ENCODE measurements around the gene PCNX2.

The PCNX2 gene

DNA sequence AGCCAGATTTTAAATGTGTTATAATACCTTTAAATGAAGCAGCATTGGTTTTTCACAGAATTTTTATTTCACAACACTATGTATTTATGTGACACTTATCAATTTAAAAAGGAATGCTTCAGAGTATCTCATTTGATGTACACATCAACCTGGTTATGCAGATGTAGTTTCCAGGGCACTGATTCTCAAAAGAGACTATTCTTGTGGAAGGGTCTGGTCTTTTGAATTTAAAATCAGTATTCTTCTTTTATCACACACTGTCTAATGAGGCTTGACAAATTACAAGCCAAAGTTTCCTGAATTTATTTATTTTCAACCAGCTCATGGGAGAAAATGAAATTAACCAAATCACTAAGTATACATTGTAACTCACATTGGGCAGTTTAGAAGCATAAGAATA, 257.7 kb downstream of the PCNX2 start:
- Histone ChIP-seq H3K9ac (ENCODE audit: low read length) (no peak overlapping the region), H3K36me3 (ENCODE audit: insufficient read depth, low read length) (no peaks in the 10 kb centered on the region), H3K27ac (ENCODE audit: low read depth, low read length) (no peak overlapping the region), H3K27me3 (ENCODE audit: control insufficient read depth in 1 of 2, insufficient read depth in 2 of 2, low read length in 2 of 2) (no peaks in the 10 kb centered on the region), H3K9me3 (ENCODE audit: low read length) (no peaks in the 10 kb centered on the region), H3K4me3 (ENCODE audit: low read depth in 1 of 2, low read length in 2 of 2) (no peak overlapping the region), H3K4me1 (ENCODE audit: insufficient read depth, low read length) (no peaks in the 10 kb centered on the region)

DNA sequence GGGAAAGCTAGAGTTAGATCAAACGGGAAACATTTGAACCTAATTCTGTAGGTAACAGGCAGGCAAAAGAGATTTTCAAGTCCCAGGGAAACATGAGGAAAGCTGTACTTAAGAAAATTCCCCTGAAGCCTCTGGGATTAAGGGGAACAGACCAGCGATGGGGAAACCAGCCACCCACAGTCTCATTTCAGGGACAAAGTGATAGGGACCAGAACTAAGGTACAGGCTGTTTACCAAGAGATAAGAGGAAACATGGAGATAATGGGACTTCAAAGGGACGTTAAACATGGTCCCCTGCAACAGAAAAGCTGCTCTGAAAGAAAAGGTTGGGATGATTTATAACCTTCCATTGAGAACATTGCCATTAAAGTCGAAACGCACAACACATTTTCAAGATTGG, 260.7 kb downstream of the PCNX2 start:
- H3K4me3 ChIP-seq (ENCODE audit: low read depth in 1 of 2, low read length in 2 of 2), result no peak overlapping the region
- no peak overlapping the region for H3K27ac ChIP-seq (ENCODE audit: low read depth, low read length)
- H3K9me3 ChIP-seq (ENCODE audit: low read length), result no peaks in the 10 kb centered on the region

DNA sequence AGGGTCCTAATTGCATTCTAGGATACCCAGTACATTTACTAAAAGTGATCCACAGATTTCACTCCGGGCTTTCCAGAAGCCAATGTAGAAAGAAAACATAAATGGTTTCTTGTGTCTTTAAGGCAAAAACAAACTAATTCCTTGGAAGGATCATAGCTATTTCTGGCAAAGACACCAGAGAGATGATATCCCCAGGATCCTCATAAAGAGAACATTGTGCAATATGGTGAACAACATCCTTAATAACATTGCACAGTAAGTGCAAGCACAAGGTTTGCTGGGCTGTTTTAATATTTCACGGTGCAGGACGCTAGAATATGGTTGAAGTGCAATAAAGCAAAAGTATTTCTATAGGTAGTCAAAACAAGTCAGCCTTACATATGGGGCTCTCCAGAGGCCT, 262.2 kb downstream of the PCNX2 start:
- Histone ChIP-seq H3K9ac (ENCODE audit: low read length) (no peak overlapping the region), H3K27ac (ENCODE audit: low read depth, low read length) (no peak overlapping the region), H3K36me3 (ENCODE audit: insufficient read depth, low read length) (no peaks in the 10 kb centered on the region), H3K4me1 (ENCODE audit: insufficient read depth, low read length) (no peaks in the 10 kb centered on the region), H3K4me3 (ENCODE audit: low read depth in 1 of 2, low read length in 2 of 2) (no peak overlapping the region), H3K9me3 (ENCODE audit: low read length) (no peaks in the 10 kb centered on the region), H3K27me3 (ENCODE audit: control insufficient read depth in 1 of 2, insufficient read depth in 2 of 2, low read length in 2 of 2) (no peaks in the 10 kb centered on the region)

More for the DNA sequence above, 260.7 kb downstream of the PCNX2 start:
- no peak overlapping the region for H3K9ac ChIP-seq (ENCODE audit: low read length)
- no peaks in the 10 kb centered on the region for H3K36me3 ChIP-seq (ENCODE audit: insufficient read depth, low read length)
- H3K27me3 ChIP-seq (ENCODE audit: control insufficient read depth in 1 of 2, insufficient read depth in 2 of 2, low read length in 2 of 2), result no peaks in the 10 kb centered on the region
- H3K4me1 ChIP-seq (ENCODE audit: insufficient read depth, low read length), result no peaks in the 10 kb centered on the region

DNA sequence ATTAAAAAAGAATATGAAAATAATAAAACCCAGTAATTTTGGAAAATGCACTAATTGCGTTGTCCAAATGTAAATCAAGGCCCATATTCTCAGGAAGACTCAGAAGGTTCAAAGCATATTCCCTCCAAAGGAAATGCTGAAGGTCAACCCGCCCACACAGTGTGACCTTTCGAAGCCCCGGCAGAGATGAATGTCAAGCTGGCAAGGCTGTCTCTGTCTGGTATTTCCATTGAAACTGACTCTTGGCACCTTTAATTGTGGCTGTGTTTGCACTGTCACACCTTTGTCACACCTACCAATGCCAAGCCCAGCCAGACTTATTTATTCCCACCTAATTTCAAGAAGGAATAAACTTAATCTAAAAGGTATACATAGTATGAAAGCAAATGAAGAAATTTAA, 262.6 kb downstream of the PCNX2 start:
- no peak overlapping the region for H3K9ac ChIP-seq (ENCODE audit: low read length)
- no peaks in the 10 kb centered on the region for H3K4me1 ChIP-seq (ENCODE audit: insufficient read depth, low read length)
- no peak overlapping the region for H3K4me3 ChIP-seq (ENCODE audit: low read depth in 1 of 2, low read length in 2 of 2)
- no peak overlapping the region for H3K27ac ChIP-seq (ENCODE audit: low read depth, low read length)
- no peaks in the 10 kb centered on the region for H3K36me3 ChIP-seq (ENCODE audit: insufficient read depth, low read length)
- no peaks in the 10 kb centered on the region for H3K9me3 ChIP-seq (ENCODE audit: low read length)
- no peaks in the 10 kb centered on the region for H3K27me3 ChIP-seq (ENCODE audit: control insufficient read depth in 1 of 2, insufficient read depth in 2 of 2, low read length in 2 of 2)

DNA sequence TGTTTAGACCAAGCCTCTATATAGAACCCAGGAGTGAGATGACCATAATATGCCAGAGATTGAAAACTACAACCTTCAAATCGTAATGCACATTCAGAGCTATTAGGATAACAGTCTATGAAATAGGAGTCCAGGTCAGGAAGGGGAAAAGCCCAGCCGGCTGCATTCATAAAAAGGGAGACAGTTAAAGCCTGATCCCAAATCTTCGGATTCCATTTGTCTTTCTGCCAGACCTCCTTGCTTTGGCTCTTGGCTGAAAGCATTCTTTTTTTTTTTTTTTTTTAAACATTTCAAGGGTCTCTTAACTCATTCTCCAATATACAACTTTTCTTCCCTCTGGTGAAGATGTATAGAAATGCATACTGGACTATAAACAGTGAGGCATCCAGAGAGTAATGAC, 264.0 kb downstream of the PCNX2 start:
- Histone ChIP-seq H3K36me3 (ENCODE audit: insufficient read depth, low read length) (no peaks in the 10 kb centered on the region), H3K4me3 (ENCODE audit: low read depth in 1 of 2, low read length in 2 of 2) (no peak overlapping the region), H3K9ac (ENCODE audit: low read length) (no peak overlapping the region), H3K4me1 (ENCODE audit: insufficient read depth, low read length) (no peaks in the 10 kb centered on the region), H3K9me3 (ENCODE audit: low read length) (no peaks in the 10 kb centered on the region), H3K27me3 (ENCODE audit: control insufficient read depth in 1 of 2, insufficient read depth in 2 of 2, low read length in 2 of 2) (no peaks in the 10 kb centered on the region), H3K27ac (ENCODE audit: low read depth, low read length) (no peak overlapping the region)

DNA sequence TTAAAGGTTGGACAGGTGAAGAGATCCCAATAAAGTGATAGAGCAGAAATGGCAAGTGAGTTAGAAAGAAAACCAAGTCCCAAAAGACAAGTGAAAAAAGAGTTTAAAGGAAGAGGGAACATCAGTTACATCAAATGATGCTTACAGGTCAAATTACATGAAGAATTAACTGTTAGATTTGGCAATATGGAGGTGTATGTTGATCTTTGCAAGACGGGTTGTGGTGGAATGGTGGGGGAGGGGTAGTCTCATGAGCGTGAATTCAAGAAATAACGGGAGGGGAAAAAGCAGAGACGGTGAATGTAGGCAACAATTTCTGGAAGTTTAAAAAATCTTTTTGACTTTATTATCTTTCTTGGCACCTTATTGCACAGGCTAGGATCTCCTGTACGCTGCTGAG, 268.5 kb downstream of the PCNX2 start:
- Histone ChIP-seq H3K9ac (ENCODE audit: low read length) (no peak overlapping the region), H3K4me1 (ENCODE audit: insufficient read depth, low read length) (no peaks in the 10 kb centered on the region), H3K36me3 (ENCODE audit: insufficient read depth, low read length) (no peaks in the 10 kb centered on the region), H3K4me3 (ENCODE audit: low read depth in 1 of 2, low read length in 2 of 2) (no peak overlapping the region), H3K9me3 (ENCODE audit: low read length) (no peaks in the 10 kb centered on the region), H3K27ac (ENCODE audit: low read depth, low read length) (no peak overlapping the region), H3K27me3 (ENCODE audit: control insufficient read depth in 1 of 2, insufficient read depth in 2 of 2, low read length in 2 of 2) (no peaks in the 10 kb centered on the region)

DNA sequence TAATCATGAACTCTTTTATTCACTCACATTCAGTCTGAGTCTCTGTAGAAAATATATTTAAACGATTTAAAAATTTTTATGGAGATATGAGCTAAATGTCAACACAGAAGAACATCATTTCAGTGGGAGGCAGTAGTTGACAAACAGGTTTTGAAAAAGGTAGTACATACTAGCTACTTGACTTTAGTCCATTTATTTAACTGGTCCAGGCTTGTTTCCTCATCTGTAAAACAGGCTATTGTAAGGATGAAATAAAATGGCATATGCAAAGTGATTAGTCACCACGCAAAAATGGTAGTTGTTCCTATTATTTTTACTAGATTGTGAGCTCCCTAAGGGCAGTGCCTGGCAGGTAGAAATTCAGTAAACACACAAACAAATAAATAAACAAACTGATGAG, 270.0 kb downstream of the PCNX2 start:
- no peaks in the 10 kb centered on the region for H3K36me3 ChIP-seq (ENCODE audit: insufficient read depth, low read length)
- H3K9me3 ChIP-seq (ENCODE audit: low read length), result no peaks in the 10 kb centered on the region
- H3K4me1 ChIP-seq (ENCODE audit: insufficient read depth, low read length), result no peaks in the 10 kb centered on the region
- no peak overlapping the region for H3K27ac ChIP-seq (ENCODE audit: low read depth, low read length)
- no peak overlapping the region for H3K9ac ChIP-seq (ENCODE audit: low read length)
- no peak overlapping the region for H3K4me3 ChIP-seq (ENCODE audit: low read depth in 1 of 2, low read length in 2 of 2)
- H3K27me3 ChIP-seq (ENCODE audit: control insufficient read depth in 1 of 2, insufficient read depth in 2 of 2, low read length in 2 of 2), result no peaks in the 10 kb centered on the region

DNA sequence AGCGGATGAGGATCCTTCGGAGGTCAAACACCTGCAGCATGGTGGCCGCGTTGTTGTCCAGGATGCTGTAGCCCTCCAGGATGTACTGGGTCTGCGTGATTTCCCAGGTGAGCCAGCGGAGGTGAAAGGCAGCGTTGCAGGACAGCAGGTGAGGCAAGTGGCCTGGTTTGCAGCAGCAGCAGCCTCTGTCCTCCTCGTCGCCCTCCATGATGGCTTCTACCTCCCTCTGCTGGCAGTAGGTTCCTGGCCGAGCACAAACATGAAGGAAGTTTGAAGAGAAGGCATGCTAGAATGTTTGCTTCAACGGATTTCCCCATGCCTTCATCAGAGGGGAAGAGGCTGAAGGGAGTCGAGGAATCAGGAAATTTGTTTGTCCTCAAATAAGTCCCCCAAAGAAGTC, 270.4 kb downstream of the PCNX2 start:
- Histone ChIP-seq H3K27ac (ENCODE audit: low read depth, low read length) (no peak overlapping the region), H3K27me3 (ENCODE audit: control insufficient read depth in 1 of 2, insufficient read depth in 2 of 2, low read length in 2 of 2) (no peaks in the 10 kb centered on the region), H3K9ac (ENCODE audit: low read length) (no peak overlapping the region), H3K4me3 (ENCODE audit: low read depth in 1 of 2, low read length in 2 of 2) (no peak overlapping the region), H3K36me3 (ENCODE audit: insufficient read depth, low read length) (no peaks in the 10 kb centered on the region), H3K4me1 (ENCODE audit: insufficient read depth, low read length) (no peaks in the 10 kb centered on the region), H3K9me3 (ENCODE audit: low read length) (no peaks in the 10 kb centered on the region)

DNA sequence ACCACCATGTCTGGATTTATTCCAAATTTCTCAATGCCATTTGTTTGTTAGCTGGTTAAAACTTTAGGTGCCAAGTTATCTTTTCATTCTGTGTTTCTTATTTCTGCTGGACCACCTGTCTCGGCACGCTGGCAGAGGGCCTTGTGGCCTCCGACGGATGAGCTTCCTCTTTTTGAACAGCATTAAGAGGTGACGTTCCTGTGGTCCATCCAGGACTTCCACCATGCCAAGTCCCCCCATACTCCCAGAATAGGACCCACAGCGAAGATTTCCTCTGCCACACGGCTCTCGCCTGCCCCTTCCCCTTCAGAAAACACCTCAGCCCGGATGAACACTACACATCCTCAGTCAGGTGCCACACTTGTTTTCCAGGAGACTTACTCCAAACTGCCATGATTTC, 271.3 kb downstream of the PCNX2 start:
- H3K9me3 ChIP-seq (ENCODE audit: low read length), result no peaks in the 10 kb centered on the region
- no peaks in the 10 kb centered on the region for H3K4me1 ChIP-seq (ENCODE audit: insufficient read depth, low read length)
- no peaks in the 10 kb centered on the region for H3K36me3 ChIP-seq (ENCODE audit: insufficient read depth, low read length)
- H3K27me3 ChIP-seq (ENCODE audit: control insufficient read depth in 1 of 2, insufficient read depth in 2 of 2, low read length in 2 of 2), result no peaks in the 10 kb centered on the region
- no peak overlapping the region for H3K27ac ChIP-seq (ENCODE audit: low read depth, low read length)
- H3K9ac ChIP-seq (ENCODE audit: low read length), result no peak overlapping the region
- no peak overlapping the region for H3K4me3 ChIP-seq (ENCODE audit: low read depth in 1 of 2, low read length in 2 of 2)

DNA sequence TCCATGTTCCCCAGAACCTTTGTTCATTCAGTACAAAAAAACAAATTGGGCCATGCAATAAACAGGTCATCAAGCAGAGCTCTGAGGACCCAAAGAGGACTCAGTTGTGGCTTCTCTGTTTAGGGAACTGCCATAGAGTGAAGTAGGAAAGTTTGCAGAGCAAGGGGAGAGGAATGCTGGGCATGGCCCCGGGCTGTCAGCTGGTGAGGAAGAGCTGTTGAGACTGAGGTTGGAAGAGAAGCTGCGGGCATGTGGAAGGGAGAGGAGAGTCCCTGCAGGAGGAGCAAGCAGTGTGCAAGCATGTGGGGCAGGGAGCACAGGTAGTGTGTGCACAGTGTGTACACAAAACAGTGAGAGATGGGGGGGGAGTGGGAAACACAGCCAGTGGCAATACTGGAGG, 273.3 kb downstream of the PCNX2 start:
- no peaks in the 10 kb centered on the region for H3K9me3 ChIP-seq (ENCODE audit: low read length)
- no peaks in the 10 kb centered on the region for H3K36me3 ChIP-seq (ENCODE audit: insufficient read depth, low read length)

DNA sequence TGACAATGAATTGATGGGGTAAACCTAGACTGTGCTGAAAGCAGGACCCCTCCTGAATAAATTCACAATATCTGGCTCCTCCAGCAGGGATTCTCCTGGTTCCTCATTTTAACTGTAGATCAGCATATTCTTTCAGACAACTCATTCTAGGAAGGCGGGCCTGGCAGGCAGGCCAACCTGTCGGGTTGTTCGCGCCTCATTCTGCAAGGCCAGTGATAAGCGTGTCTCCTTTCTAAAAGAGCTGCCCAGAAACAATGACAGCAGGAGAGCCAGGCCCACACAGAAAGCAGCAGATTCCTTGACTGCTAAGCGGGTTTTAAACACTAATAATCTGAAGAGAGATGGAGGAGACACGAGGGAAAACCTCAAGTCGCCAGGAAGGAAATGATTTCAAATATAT, 275.1 kb downstream of the PCNX2 start:
- no peaks in the 10 kb centered on the region for H3K36me3 ChIP-seq (ENCODE audit: insufficient read depth, low read length)
- H3K27me3 ChIP-seq (ENCODE audit: control insufficient read depth in 1 of 2, insufficient read depth in 2 of 2, low read length in 2 of 2), result no peaks in the 10 kb centered on the region
- H3K4me1 ChIP-seq (ENCODE audit: insufficient read depth, low read length), result no peaks in the 10 kb centered on the region
- no peak overlapping the region for H3K9ac ChIP-seq (ENCODE audit: low read length)
- H3K4me3 ChIP-seq (ENCODE audit: low read depth in 1 of 2, low read length in 2 of 2), result no peak overlapping the region
- H3K9me3 ChIP-seq (ENCODE audit: low read length), result no peaks in the 10 kb centered on the region
- H3K27ac ChIP-seq (ENCODE audit: low read depth, low read length), result no peak overlapping the region

More for the DNA sequence above, 273.3 kb downstream of the PCNX2 start:
- Histone ChIP-seq H3K4me3 (ENCODE audit: low read depth in 1 of 2, low read length in 2 of 2) (no peak overlapping the region), H3K4me1 (ENCODE audit: insufficient read depth, low read length) (no peaks in the 10 kb centered on the region), H3K27ac (ENCODE audit: low read depth, low read length) (no peak overlapping the region), H3K9ac (ENCODE audit: low read length) (no peak overlapping the region), H3K27me3 (ENCODE audit: control insufficient read depth in 1 of 2, insufficient read depth in 2 of 2, low read length in 2 of 2) (no peaks in the 10 kb centered on the region)

DNA sequence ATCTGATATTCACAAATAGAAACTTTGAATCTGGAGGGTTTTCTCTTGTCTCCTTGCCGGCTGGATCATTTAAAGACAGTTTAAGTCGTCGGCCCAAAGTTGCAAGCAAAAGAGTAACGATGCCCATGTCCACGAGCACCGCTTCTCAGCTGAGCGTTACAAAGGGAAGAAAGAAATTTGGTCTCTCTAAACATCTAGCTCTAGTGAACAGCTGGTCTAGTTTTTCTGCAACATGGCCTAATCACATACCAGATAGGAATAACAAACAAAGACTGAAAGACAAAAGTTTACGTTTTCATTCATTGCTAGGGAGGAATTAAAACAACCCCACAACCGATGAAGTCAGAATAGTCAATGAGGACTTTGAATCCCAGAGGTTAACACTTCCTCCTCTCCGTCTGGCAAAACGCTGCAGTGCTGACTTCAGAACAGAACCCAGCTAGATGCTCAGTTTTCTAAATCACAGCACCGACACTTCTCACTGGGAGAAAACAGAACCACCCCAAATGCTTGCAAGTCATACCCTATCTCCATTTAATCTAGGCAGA, 275.7 kb downstream of the PCNX2 start:
- no peak overlapping the region for H3K4me3 ChIP-seq (ENCODE audit: low read depth in 1 of 2, low read length in 2 of 2)
- H3K9me3 ChIP-seq (ENCODE audit: low read length), result no peaks in the 10 kb centered on the region
- no peaks in the 10 kb centered on the region for H3K27me3 ChIP-seq (ENCODE audit: control insufficient read depth in 1 of 2, insufficient read depth in 2 of 2, low read length in 2 of 2)
- no peak overlapping the region for H3K9ac ChIP-seq (ENCODE audit: low read length)
- no peaks in the 10 kb centered on the region for H3K4me1 ChIP-seq (ENCODE audit: insufficient read depth, low read length)
- no peak overlapping the region for H3K27ac ChIP-seq (ENCODE audit: low read depth, low read length)
- no peaks in the 10 kb centered on the region for H3K36me3 ChIP-seq (ENCODE audit: insufficient read depth, low read length)
